RWPE2 (cell line): ENCODE results near the gene BICDL1.
"Not testable (repeated sequence)": the region's sequence is repeated elsewhere in the genome, so short reads cannot be mapped to it uniquely, and the experiment has no call there.

Experiments
- ATAC-seq: fragments of 200-7000 bp; cut with Tn5 transposase; 3 replicates; pipeline ENCODE4 v1.9.1; 2021; ENCODE audit warnings: low read depth
- DNase-seq: peaks from one replicate; pipeline ENCODE4 v3.0.0-alpha.2; 2020; ENCODE audit warnings: low spot score
- H3K27ac ChIP-seq: fragments of 450-650 bp; 2 replicates; pipeline ENCODE4 v1.5.1; 2017; ENCODE audit warnings: mild to moderate bottlenecking; ENCODE audit not compliant: poor library complexity, severe bottlenecking
- H3K27me3 ChIP-seq: fragments of 250-450 bp; sonication (Bioruptor Pico); 2 replicates; pipeline ENCODE4 v1.5.1; 2021; ENCODE audit warnings: mild to moderate bottlenecking, moderate library complexity; ENCODE audit not compliant: insufficient read depth, poor library complexity, severe bottlenecking
- H3K36me3 ChIP-seq: fragments of 250-450 bp; sonication (Bioruptor Pico); 2 replicates; pipeline ENCODE4 v1.5.1; 2020; ENCODE audit warnings: low read depth, mild to moderate bottlenecking, moderate library complexity
- H3K4me1 ChIP-seq: fragments of 250-450 bp; sonication (Bioruptor Pico); 2 replicates; pipeline ENCODE4 v1.5.1; 2021; ENCODE audit warnings: mild to moderate bottlenecking, moderate library complexity; ENCODE audit not compliant: insufficient read depth, poor library complexity, severe bottlenecking
- H3K4me3 ChIP-seq: fragments of 250-450 bp; sonication (Bioruptor Pico); 2 replicates; pipeline ENCODE4 v1.5.1; 2021; ENCODE audit warnings: mild to moderate bottlenecking, moderate library complexity; ENCODE audit not compliant: severe bottlenecking
- H3K9me3 ChIP-seq: fragments of 250-450 bp; sonication (Bioruptor Pico); 2 replicates; pipeline ENCODE4 v1.5.1; 2021; ENCODE audit warnings: mild to moderate bottlenecking, moderate library complexity; ENCODE audit not compliant: severe bottlenecking
- TF ChIP-seq, protein P1 (sequence below): fragments of 450-650 bp; IDR thresholded peaks from one replicate; pipeline ENCODE4 v1.5.1; 2017; ENCODE audit warnings: mild to moderate bottlenecking, moderate library complexity; ENCODE audit not compliant: poor library complexity, severe bottlenecking

BICDL1 gene

GRCh38 chr12:120012067-120012621 is 23.1 kb downstream of the BICDL1 start:
- DNase-seq (no peak), ATAC-seq (no peak)
- peaks cover 8% of the 10 kb centered on the region for H3K4me1 ChIP-seq
- H3K4me3 ChIP-seq, result no peak overlapping the region
- H3K9me3 ChIP-seq, result no peaks in the 10 kb centered on the region
- H3K27ac ChIP-seq, result no peak overlapping the region
- no peaks in the 10 kb centered on the region for H3K27me3 ChIP-seq
- TF ChIP-seq, protein P1, sequence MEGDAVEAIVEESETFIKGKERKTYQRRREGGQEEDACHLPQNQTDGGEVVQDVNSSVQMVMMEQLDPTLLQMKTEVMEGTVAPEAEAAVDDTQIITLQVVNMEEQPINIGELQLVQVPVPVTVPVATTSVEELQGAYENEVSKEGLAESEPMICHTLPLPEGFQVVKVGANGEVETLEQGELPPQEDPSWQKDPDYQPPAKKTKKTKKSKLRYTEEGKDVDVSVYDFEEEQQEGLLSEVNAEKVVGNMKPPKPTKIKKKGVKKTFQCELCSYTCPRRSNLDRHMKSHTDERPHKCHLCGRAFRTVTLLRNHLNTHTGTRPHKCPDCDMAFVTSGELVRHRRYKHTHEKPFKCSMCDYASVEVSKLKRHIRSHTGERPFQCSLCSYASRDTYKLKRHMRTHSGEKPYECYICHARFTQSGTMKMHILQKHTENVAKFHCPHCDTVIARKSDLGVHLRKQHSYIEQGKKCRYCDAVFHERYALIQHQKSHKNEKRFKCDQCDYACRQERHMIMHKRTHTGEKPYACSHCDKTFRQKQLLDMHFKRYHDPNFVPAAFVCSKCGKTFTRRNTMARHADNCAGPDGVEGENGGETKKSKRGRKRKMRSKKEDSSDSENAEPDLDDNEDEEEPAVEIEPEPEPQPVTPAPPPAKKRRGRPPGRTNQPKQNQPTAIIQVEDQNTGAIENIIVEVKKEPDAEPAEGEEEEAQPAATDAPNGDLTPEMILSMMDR, result no peak
- H3K36me3 ChIP-seq, result no peaks in the 10 kb centered on the region

- no peak overlapping the region for H3K27ac ChIP-seq
- peak; percentile 74 for ATAC-seq
These were observed 24.8 kb downstream of the BICDL1 start for GRCh38 chr12:120013659-120014380.

GRCh38 chr12:120014381-120014735 is 25.3 kb downstream of the BICDL1 start:
- H3K4me1 ChIP-seq, ATAC-seq, H3K27ac ChIP-seq, H3K9me3 ChIP-seq, H3K27me3 ChIP-seq, H3K36me3 ChIP-seq, H3K4me3 ChIP-seq, DNase-seq: not testable (repeated sequence)

More at GRCh38 chr12:120013659-120014380, 24.8 kb downstream of the BICDL1 start:
- Histone ChIP-seq H3K4me1 (peaks cover 8% of the 10 kb centered on the region), H3K9me3 (no peaks in the 10 kb centered on the region), H3K36me3 (no peaks in the 10 kb centered on the region), H3K27me3 (no peaks in the 10 kb centered on the region), H3K4me3 (no peak overlapping the region)
- TF ChIP-seq, protein P1, result no peak
- no peak for DNase-seq

- ATAC-seq (no peak), DNase-seq (no peak)
- Histone ChIP-seq H3K4me3 (no peak overlapping the region), H3K27me3 (no peaks in the 10 kb centered on the region), H3K4me1 (peaks cover 8% of the 10 kb centered on the region), H3K9me3 (no peaks in the 10 kb centered on the region), H3K36me3 (no peaks in the 10 kb centered on the region), H3K27ac (no peak overlapping the region)
- TF ChIP-seq, protein P1, result no peak
These were observed 26.3 kb downstream of the BICDL1 start for GRCh38 chr12:120015313-120015712.

DNA sequence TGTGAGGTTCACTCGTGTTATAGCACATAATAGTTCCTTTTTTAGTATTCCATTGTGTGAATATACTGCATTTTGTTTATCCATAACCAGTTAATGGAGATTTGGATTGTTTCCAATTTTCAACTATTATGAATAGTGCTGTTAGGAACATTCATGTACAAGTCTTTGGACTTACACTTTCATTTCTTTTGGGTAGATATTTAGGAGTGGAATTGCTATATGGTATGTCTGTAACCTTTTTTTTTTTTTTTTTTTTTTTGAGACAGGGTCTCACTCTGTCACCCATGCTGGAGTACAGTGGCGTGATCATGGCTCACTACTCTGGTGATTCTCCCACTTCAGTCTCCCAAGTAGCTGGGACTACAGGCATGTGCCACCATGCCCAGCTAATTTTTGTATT is 27.2 kb downstream of the BICDL1 start:
- not testable (repeated sequence) for H3K4me1 ChIP-seq, H3K27ac ChIP-seq, H3K9me3 ChIP-seq, ATAC-seq, H3K27me3 ChIP-seq, H3K36me3 ChIP-seq, DNase-seq, H3K4me3 ChIP-seq

GRCh38 chr12:120019197-120019596 is 30.2 kb downstream of the BICDL1 start:
- no peaks in the 10 kb centered on the region for H3K27me3 ChIP-seq

More at GRCh38 chr12:120019197-120019596, 30.2 kb downstream of the BICDL1 start:
- H3K27ac ChIP-seq, result no peak overlapping the region
- H3K4me3 ChIP-seq, result no peak overlapping the region
- TF ChIP-seq, protein P1, result no peak
- no peaks in the 10 kb centered on the region for H3K36me3 ChIP-seq
- DNase-seq (no peak), ATAC-seq (no peak)
- no peaks in the 10 kb centered on the region for H3K9me3 ChIP-seq
- H3K4me1 ChIP-seq, result no peaks in the 10 kb centered on the region
